NT2/D1 (cell line): Measurements from ENCODE around the gene TRPM4.
"Not testable (repeated sequence)": the region's sequence is repeated elsewhere in the genome, so short reads cannot be mapped to it uniquely, and the experiment has no call there.

ENCODE experiments used
- DNase-seq: peaks from one replicate; pipeline ENCODE4 v3.0.0-alpha.2; 2011; ENCODE audit warnings: low read depth, low spot score
- H3K27me3 ChIP-seq: 2 replicates; pipeline ENCODE4 v1.6.0; 2011; ENCODE audit warnings: mild to moderate bottlenecking; ENCODE audit not compliant: insufficient read length, insufficient read depth
- H3K36me3 ChIP-seq: 2 replicates; pipeline ENCODE4 v1.6.1; 2011; ENCODE audit warnings: mild to moderate bottlenecking, low read length, mixed read lengths; ENCODE audit not compliant: insufficient read depth, insufficient read length
- H3K4me1 ChIP-seq: 2 replicates; pipeline ENCODE4 v1.5.1; 2011; ENCODE audit not compliant: insufficient read depth, insufficient read length
- H3K4me3 ChIP-seq: 2 replicates; pipeline ENCODE4 v1.5.1; 2011; ENCODE audit warnings: low read depth; ENCODE audit not compliant: insufficient read length
- H3K9ac ChIP-seq: 2 replicates; pipeline ENCODE4 v1.6.0; 2011; ENCODE audit warnings: low read depth; ENCODE audit not compliant: insufficient read length
- H3K9me3 ChIP-seq: 2 replicates; pipeline ENCODE4 v1.5.1; 2011; ENCODE audit warnings: mild to moderate bottlenecking, low read length; ENCODE audit not compliant: insufficient read depth
- SUZ12 ChIP-seq: IDR thresholded peaks from 2 replicates; pipeline ENCODE4 v1.6.1; 2011; ENCODE audit not compliant: insufficient read length, insufficient read depth; ENCODE audit errors: extremely low read depth
- YY1 ChIP-seq: IDR thresholded peaks from 2 replicates; pipeline ENCODE4 v1.6.1; 2011; ENCODE audit not compliant: insufficient read length, insufficient read depth
- ZNF274 ChIP-seq: IDR thresholded peaks from 2 replicates; pipeline ENCODE4 v1.6.1; 2011; ENCODE audit warnings: mild to moderate bottlenecking, low read depth, low read length

Gene TRPM4

DNA sequence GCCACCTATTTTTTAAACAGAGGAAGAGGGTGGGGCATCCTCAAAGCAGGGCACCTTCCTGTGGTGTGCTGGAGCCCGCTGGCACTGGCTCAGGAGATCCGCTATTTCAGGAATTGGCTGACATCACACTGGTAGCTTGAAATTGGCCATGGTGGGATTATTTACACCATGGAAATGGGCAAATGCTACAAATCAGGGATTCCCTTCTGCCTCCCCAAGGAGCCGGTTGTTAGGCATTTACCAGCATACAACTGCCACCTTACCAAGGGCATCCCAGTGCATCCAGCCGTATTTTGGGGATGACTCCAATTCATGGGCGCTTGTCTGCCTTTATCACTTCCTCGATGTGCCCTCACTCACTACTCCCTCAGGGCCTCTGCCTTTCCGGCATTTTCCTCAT is 16.6 kb upstream of the TRPM4 start:
- peaks cover 3% of the 10 kb centered on the region for H3K4me1 ChIP-seq
- TF ChIP-seq ZNF274 = no peak
- TF ChIP-seq SUZ12 = no peak
- TF ChIP-seq YY1 = no peak
- DNase-seq = no peak
- H3K9ac ChIP-seq = no peak overlapping the region
- peaks cover 1% of the 10 kb centered on the region for H3K36me3 ChIP-seq
- H3K9me3 ChIP-seq = peaks cover 1% of the 10 kb centered on the region; the same call in 1 of the 2 replicates
- H3K4me3 ChIP-seq = no peak overlapping the region
- no peaks in the 10 kb centered on the region for H3K27me3 ChIP-seq

DNA sequence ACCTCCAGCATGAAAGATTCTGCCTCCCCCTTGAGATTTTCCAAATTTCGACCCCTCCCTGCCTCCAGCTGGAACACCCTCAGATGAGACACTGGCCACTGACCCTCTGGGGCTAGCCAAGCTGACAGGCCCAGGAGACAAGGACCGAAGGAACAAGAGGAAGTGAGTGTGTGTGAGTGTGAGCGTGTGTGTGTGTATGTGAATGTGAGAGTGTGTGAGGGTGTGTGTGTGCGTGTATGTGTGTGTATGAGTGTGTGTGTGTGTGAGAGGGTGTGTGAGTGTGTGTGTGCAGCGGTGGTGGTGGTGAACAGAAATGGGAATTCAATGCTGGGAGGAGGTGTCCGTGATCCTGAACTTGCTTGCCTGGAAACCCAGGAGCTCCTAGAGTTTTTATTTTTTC is 16.2 kb upstream of the TRPM4 start:
- H3K9ac ChIP-seq = no peak overlapping the region
- H3K36me3 ChIP-seq = no peaks in the 10 kb centered on the region
- no peaks in the 10 kb centered on the region for H3K9me3 ChIP-seq
- H3K4me3 ChIP-seq = no peak overlapping the region
- peaks cover 3% of the 10 kb centered on the region for H3K4me1 ChIP-seq
- no peaks in the 10 kb centered on the region for H3K27me3 ChIP-seq
- DNase-seq = no peak
- TF ChIP-seq ZNF274 = no peak
- TF ChIP-seq YY1 = no peak
- TF ChIP-seq SUZ12 = no peak

DNA sequence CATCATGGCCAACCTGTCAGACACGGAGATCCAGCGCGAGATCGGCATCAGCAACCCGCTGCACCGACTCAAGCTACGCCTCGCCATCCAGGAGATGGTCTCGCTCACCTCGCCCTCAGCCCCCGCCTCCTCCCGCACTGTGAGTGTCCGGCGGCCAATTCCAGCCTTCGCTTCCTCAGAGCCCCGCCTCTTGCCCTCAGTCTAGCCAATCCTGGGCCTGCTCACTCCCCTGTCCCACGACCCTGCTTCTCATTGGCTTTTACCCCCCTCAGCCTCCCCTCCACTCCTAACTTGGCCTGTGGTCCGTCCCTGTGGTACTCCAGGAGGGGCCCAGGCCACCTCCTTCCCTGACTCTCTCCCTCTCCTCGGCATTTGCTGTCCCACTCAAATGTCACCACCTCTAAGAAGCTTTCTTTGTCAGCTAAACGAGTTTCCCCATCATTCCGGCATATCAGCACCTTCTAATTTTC is 14.7 kb upstream of the TRPM4 start:
- peak; percentile 72 for DNase-seq
- Histone ChIP-seq H3K27me3 (no peaks in the 10 kb centered on the region), H3K9me3 (no peaks in the 10 kb centered on the region), H3K4me3 (no peak overlapping the region), H3K4me1 (peaks cover 3% of the 10 kb centered on the region), H3K9ac (no peak overlapping the region), H3K36me3 (no peaks in the 10 kb centered on the region)
- TF ChIP-seq YY1 (no peak), ZNF274 (no peak), SUZ12 (no peak)

DNA sequence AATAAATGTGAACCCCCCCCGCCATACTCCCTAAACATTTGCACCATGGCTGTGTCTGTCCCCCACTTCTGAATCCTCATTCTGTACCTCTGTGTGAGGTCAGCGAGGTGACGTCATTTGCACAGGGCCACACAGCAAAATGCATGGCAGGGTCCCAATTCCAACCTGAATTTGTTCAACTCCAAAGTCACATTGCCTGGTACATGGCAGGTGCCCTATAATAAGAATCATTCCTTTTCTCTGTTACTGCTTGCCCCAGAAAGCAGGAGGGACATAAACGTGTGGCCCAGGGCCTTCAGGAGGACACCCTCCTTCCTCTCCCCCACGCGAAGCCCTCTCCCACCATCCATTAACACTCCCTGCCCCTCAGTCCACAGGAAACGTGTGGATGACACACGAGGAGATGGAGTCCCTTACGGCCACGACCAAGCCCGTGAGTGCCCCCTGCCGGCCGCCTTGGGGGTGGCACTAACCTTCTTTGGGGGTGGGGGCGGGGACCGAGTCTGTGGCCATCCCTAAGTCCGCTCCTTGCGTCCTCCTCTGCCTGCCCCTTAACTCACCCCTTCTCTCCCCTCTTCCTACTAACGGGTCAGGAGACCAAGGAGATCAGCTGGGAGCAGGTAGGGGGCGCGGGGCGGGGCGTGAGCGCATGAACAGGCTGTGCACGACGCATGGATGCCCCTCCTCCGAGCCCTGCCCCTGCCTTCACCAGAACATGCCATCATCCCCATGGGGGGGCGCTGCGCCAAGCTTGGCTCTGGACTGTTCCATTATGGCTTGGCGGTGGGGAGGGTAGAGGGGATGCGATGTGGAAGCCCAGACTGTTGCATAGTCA is 11.8 kb upstream of the TRPM4 start:
- Histone ChIP-seq H3K4me1 (peaks cover 13% of the 10 kb centered on the region), H3K27me3 (no peaks in the 10 kb centered on the region), H3K4me3 (peak overlapping the region; percentile 3), H3K36me3 (no peaks in the 10 kb centered on the region), H3K9me3 (no peaks in the 10 kb centered on the region), H3K9ac (no peak overlapping the region)
- peak; percentile 84 for DNase-seq
- TF ChIP-seq YY1 (no peak), ZNF274 (no peak), SUZ12 (no peak)

DNA sequence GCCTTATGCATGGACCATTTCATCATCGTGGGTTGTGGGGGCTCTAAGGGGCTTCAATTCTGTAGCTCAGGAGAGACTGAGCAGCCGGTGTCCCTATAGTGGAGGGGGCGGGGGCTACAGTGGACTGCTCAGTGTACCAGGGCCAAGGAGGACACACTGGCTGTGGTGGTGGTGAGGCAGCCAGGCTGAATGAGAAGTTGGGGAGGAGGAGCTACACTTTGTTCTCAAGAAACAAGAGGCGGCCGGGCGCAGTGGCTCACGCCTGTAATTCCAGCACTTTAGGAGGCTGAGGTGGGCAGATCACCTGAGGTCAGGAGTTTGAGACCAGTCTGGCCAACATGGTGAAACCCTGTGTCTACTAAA is 11.2 kb upstream of the TRPM4 start:
- peaks cover 13% of the 10 kb centered on the region for H3K4me1 ChIP-seq
- not testable (repeated sequence) for H3K9me3 ChIP-seq, H3K27me3 ChIP-seq, H3K36me3 ChIP-seq, DNase-seq, H3K4me3 ChIP-seq, H3K9ac ChIP-seq

DNA sequence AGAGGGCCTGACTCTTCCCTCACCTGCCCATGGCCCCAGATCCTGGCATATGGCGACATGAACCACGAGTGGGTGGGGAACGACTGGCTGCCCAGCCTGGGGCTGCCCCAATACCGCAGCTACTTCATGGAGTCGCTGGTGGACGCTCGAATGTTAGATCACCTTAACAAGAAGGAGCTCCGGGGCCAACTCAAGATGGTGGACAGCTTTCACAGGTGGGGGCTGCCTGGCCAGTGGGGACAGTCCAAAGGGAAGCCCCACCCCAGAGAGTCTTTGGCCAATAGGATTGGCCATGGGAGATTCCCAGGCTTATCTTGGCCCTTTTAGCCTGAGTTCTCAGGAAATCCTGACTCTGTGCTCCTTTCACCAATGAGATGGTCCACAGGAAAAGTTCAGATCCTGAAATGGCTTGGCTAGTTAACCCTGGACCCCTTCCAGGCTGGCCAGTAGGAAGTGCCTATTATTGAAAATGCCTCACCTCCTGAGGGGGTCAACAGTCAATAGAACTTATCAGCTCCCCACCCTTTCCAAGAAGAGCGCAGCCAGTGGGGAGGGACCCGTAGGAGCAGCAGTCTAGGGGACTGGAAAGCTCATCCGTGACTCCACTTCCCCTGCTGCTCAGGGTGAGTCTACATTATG is 9.4 kb upstream of the TRPM4 start:
- Histone ChIP-seq H3K9ac (peak overlapping the region; percentile 85), H3K9me3 (no peaks in the 10 kb centered on the region), H3K4me1 (peaks cover 13% of the 10 kb centered on the region), H3K27me3 (peaks cover 4% of the 10 kb centered on the region), H3K4me3 (peak overlapping the region; percentile 59), H3K36me3 (no peaks in the 10 kb centered on the region)
- TF ChIP-seq SUZ12 (no peak), ZNF274 (no peak), YY1 (no peak)
- DNase-seq = no peak

DNA sequence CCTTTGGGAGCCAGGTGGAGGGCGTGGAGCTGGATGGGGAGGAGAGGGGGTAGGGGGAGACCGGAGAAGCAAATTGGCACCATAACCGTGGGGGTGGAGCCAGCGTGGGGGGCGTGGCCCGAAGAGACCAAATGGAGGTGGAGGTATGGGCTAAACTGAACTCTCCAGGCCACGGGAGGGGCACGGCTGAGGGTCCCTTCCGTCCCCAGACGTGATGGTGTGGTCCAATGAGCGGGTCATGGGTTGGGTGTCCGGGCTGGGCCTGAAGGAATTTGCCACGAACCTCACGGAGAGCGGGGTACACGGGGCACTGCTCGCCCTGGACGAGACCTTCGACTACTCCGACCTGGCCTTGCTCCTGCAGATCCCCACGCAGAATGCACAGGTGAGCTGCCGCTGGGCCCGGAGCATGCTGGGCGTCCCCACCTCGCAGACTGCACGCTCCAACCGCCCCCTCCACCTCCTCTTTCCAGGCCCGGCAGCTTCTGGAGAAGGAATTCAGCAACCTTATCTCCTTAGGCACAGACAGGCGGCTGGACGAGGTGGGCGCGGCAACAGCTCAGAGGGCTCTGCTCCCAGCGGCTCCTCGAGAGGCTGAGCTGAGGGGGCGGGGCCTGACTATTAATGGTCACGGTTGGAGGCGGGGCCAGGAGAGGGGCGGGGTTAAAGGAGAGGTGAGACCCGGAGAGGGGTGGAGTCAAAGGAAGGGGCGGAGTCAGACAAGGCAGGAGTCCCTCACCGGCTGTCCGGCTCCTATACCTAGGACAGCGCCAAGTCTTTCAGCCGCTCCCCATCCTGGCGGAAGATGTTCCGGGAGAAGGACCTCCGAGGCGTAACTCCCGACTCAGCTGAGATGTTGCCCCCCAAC is 8.6 kb upstream of the TRPM4 start:
- TF ChIP-seq SUZ12 = no peak
- Histone ChIP-seq H3K4me3 (peak overlapping the region; percentile 78), H3K4me1 (peaks cover 13% of the 10 kb centered on the region), H3K9ac (peak overlapping the region; percentile 90), H3K36me3 (no peaks in the 10 kb centered on the region), H3K27me3 (peaks cover 13% of the 10 kb centered on the region), H3K9me3 (no peaks in the 10 kb centered on the region)
- DNase-seq = peak; percentile 88
